Dermis blood vessel endothelial cell (primary cell): ENCODE measurements around the gene PBOV1. TPM values are rescaled to one million over a fixed set of nuclear protein-coding genes. Genes with fewer than 3 reads are reported as not detected.

Experiments
- DNase-seq: peaks from one replicate; pipeline ENCODE4 v3.0.0; 2010
- total RNA-seq: library from RNA; depleted of rRNA; stranded (reverse); fragments of >200 nt; gene quantifications from 2 replicates; pipeline ENCODE4 v1.2.3, GENCODE V29; 2014

Gene PBOV1
- not detected in 2 replicates for total RNA-seq

DNA sequence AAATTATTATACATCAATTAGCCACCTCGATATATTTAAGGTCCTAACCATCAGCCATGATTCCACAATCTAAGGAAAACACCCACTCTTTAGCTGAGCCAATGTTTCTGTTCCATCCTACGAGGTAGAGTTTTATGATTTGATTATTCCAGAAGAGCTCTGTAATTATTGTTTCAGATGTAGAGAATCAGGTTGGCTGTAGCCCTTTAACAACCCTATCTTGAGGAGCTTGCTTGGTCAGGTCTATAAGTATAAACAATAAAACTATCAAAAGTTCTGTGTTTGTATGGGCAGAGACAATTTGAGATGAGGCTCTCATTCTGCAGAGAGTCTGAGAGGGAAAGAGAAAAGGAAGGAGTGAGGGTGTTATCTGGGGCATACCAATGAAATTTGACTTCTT lies at the start of gene PBOV1:
Gene PBOV1 (minus strand): TSS at position 43 of the 400 bp plus-strand sequence. CDS start 96 bp downstream, outside the sequence.
- DNase-seq = no peak

DNA sequence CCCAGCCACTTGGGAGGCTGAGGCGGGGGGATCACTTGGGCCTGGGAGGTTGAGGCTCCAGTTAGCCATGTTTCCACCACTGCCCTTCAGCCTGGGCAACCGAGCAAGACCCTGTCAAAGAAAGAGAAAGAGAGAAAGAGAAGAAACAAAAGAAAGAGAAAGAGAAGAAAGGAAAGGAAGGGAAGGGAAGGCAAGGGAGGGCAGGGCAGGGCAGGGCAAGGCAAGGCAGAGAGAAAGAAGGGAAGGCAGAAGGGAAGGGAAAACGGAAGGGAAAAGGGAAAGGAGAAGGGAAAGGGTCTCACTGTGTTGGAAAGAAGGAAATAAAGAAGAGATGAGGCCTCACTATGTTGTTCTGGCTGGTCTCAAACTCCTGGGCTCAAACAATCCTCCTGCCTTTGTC lies 47.8 kb upstream of the PBOV1 start:
- no peak for DNase-seq

DNA sequence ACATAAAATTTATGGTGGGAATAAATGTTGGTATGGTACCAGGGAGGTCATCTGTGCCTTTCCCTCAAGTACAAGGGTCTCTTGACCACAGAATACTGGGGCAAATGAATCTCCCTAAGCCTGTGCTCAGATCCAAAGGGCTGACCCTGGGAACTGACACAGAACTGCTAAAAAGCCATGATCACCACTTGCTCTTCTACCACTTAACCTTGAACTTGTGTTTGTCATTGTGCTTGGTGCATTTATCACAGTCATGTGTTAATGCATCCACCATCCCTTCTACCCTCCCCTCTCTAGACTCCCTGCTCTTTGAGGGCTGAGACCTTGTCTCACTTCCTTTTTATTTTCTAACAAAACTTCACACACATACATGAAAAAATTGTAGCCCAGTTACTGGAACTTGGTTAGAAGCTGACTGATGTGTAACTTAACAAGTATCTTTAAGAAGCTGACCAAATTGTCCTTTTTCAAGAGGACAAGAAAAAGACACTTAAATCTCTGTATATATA lies 46.1 kb upstream of the PBOV1 start:
- no peak for DNase-seq

DNA sequence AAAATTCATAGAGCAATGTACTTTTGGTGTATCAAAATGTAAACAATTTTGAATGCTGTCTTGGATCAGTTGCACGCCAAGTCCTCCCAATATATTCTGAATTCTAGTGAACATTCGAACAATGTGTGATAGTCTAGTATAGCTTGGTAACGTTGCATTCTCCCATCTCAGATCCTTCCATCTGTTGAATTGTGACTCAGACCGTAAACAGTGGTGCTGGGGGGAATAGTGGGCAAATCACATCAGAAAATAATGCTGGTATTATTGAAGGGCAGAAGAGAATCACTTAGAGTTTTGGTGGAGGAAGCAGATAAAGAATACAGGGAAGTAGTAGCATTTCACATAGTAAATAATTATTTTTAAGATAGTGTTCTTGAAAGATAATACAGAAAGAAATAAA lies 45.7 kb upstream of the PBOV1 start:
- DNase-seq = no peak

- no peak for DNase-seq
Measured at GRCh38 chr6:138261116-138261780, 43.0 kb upstream of the PBOV1 start.

DNA sequence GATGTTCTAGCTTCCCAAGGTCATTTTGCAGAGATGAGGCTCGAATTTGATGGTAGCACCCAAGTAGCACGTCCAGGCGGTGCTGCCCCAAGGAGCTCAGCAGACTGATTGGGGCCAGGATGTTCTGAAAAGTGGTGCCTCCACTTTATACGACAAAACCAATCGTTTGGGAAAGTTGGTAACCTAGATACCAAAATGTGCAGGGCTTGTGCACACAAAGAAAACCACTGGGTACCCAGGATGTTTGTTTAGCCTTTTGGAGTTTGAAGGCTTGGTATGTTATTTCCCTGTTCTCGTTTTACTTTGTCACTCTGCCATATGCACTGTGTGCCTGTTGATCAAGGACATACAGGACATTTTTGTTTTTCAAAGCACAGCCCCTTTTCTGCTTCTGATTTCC lies 40.7 kb upstream of the PBOV1 start:
- DNase-seq = no peak

GRCh38 chr6:138258197-138258596 lies 39.9 kb upstream of the PBOV1 start:
- DNase-seq = no peak

DNA sequence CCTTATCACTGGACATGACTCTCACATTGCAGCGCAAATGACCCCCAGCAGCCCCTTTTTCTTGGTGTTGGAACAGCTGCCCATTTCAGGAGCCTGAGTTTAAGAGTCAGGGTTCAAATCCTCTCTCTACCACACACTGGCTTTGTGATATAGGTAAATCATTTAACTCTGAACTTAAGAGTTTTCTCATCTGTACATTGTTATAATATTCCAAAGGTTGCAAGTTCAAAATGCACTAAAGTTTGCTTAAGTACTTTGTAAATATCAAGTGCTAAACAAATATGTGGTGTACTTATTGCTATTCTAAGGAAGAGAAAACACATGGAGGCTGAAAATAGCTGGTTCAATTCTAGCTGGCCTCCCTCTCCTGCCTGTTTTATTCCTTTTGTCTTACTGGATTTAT lies 39.3 kb upstream of the PBOV1 start:
- no peak for DNase-seq

DNA sequence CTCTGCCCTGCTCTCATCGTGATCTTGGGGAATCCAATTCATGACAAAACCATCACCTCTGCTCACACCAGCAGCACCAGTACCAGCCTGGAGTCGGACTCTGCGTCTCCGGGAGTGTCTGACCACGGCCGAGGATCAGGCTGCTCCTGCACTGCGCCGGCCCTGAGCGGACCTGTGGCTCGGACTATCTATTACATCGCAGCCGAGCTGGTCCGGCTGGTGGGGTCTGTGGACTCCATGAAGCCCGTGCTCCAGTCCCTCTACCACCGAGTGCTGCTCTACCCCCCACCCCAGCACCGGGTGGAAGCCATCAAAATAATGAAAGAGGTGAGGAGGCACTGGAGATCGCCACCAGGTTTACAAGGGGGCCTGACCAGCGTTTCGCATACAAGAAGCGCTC lies 37.2 kb upstream of the PBOV1 start:
- DNase-seq = no peak

DNA sequence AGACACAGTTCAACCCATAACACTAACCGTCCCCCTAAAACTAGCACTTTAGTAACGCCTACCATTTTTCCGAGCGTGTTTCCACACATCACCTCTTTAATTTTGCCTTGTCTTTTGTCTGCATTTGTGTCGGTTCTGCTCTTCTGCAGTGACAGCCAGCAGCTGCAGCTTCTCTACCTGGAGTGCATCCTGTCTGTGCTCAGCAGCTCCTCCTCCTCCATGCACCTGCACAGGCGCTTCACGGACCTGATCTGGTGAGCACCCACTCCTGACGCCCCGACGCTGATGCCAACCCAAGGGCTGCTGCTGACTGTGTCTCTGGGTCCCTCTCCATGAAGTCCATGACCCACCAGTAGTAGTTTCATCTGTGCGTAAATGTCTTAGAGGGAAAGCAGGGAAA lies 35.4 kb upstream of the PBOV1 start:
- no peak for DNase-seq

DNA sequence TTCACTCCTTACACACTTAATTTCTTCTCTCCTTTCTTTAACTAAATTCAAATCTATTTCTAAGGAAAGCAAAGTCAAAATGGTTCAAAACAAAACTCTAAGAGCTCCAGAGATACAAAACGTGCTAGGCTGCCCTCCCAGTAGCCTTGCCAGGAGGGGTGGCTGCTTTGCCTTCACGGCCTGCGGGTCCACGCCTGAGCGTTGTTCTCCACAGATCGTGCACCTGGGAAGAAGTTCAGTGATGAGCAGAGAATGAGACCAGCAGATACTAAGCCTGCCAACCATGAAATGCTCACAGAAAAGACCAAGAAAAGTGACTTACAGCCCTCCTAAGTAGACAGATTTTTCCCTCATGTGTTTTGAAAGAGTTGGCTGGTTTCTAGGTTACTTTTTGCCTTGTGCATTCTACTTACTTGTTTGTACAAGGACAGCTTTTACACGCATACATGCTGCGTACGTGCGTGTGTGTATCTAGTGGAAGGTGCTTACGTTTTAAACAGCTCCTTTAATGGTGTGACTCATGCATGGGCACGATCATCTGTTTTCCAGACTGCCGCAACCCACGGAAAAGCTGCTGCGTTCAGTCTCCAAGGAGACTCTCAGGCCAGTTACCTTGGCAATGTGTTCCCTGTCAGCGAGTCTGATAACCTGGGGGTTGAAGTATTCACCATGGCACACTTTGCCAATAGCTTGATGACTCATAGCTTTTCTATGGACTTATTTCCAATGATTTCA lies 32.4 kb upstream of the PBOV1 start:
- DNase-seq = peak; percentile 80

DNA sequence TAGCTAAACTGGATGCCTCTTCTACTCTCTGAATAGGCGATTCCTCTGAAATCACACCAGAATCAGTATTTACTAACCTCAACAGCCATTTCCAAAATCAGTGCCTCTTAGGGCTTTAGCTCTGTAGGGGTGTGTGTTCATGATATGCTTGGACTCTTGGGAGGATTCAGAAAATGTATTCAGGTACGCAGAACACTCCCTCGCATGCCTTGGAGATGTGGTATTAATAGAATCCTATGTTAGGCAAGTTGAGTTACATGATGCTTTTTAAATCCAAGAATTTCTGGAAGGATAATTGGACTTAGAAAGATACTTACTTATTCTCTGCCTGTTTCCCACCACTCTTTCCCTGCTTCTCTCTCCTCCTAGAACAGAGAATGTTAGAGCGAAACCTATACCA lies 31.8 kb upstream of the PBOV1 start:
- DNase-seq = no peak

DNA sequence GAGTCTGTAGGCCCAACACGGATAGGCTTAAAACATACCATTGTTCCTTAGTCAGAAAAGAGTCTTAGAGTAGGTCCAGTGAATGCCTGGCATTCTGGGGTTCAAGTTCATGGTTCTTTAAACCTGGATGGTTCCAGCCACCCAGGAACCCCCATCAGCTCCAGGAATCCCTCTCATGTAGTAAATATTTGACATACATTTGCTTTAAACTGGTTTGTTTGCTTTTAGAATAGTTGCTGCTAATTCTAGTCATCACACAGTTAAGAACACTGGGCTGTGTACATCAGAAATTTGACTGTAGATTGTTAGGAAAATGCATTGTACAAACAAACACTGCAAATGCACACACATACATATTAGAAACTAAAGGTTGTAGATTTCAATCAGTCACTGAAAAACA lies 30.6 kb upstream of the PBOV1 start:
- no peak for DNase-seq

GRCh38 chr6:138248011-138248410 lies 29.7 kb upstream of the PBOV1 start:
- no peak for DNase-seq

DNA sequence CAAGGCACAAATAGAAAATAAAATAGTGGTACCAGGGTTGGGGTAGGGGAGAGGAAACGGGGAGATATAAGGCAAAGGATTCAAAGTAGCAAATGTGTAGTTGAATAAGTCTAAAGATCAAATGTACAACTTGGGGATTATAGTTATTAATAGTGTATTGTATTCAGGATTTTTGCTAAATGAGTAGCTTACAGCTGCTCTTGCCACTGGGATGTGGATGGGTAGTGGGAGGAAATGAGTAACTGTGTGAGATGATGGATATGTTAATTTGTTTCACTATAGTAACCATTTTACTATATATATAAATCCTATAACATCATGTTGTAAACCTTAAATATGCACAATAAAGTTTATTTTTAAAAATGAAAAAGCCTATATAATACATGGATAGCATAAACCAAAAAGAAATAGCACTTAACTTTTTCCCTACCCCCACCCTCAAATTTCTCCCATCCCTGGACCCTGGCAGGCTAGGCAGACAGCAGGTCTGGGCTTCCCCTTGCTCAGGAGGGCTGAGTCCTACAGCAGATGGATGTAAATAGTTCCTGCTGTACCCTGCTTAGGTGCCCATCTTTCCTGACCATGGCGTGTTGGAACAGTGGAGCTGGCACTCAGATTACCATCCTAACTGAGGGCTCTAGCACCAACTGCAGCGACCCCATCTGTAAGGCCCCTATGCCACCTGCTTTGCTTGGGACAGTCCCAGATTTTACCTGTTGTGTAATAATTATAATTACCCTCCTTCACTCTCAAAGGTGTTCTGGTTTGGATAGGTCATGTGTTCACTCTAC lies 28.6 kb upstream of the PBOV1 start:
- peak; percentile 30 for DNase-seq

DNA sequence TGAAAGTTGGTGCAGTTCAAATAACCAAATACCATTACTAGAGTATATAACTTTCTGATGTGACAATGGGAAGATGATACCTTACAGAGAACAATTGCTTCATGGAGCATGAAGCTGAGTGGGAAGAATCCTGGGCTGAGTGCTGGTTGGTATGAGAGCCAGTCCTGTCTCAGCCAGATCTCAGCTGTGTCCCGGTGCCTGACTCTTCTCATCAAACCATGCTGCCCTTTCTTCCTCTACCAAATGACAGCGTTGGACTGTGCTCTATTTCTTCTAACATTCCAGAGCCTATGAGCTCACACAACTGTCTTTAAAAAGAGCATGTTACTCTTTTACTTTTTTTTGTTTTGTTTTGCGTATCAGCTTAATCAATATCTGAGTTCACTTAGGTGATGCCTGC lies 27.5 kb upstream of the PBOV1 start:
- DNase-seq = no peak

GRCh38 chr6:138242987-138243592 lies 24.8 kb upstream of the PBOV1 start:
- no peak for DNase-seq

- no peak for DNase-seq
Measured at GRCh38 chr6:138241934-138242333, 23.6 kb upstream of the PBOV1 start.

DNA sequence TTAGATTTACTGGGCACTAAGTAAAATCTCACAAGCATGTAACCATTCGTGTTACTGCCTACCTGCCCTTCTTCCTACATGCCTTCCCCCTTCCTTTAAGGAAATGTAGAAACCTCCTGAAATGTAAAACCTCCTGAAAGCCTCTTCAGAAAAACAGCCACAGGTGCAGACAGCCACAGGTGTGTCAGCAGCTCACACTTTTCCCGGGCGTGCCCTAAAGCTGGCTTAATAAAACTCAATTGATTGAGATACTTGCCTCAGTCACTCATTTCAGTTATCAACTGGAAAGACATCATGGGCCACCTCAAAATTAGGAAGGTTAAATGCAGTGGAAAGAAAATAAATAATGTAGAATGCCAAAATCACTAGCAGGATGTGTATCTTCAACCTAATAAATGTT lies 23.1 kb upstream of the PBOV1 start:
- DNase-seq = no peak

DNA sequence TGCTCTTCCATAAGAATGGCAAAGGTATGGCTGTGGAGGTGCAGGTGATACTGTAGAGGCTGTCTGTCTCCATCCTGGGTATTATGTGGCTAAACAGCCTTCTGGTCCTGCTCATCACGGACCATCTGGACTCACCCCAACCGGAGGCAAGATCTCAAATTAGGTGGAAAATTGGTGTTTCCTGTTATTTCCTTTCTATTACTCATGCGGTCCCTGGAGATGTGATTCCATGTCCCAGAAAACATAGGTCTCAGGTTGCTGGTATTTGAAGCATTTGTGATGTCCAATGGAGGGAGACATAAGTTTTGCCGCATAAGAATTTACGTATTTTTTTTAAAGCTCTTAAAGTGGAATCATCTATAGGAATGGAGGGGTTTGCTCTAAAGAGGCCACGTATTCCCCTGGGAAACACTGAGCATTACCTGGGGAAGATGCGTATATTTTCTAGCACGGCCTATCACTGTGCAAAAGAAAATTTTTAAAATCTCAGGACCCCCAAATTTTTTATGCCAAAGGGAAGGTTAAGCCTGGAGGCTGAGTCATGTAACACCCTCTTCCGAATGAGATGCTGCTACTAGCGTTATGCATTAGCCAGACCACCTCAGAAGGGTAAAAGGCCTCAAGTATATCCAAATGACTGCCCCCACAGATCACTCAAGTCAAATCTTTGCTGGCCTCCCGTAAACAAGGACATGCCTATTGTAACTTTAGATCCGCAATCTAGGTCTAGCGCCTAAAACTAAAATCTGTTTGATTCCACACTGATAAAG lies 22.4 kb upstream of the PBOV1 start:
- peak; percentile 36 for DNase-seq

- DNase-seq = no peak
Measured at GRCh38 chr6:138239774-138240173, 21.5 kb upstream of the PBOV1 start.

DNA sequence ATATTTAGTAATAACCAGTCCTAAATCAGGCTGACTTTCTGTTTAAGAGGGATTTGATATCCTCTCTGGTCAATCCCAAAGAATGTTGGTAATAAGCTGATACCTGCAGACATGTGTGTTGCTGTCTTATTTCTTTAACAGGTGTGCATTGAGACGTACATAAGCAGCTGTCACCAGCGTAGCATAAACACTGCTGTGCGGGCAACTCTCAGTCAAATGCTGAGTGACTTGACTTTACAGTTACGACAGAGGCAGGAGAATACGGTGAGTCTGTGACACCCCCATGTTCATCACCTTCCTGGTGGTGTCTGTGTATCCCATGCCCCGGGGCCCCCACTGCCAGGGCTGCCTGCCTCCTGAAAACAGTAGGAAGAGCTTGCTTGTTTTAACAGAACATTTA lies 20.1 kb upstream of the PBOV1 start:
- DNase-seq = no peak
